PC-9 (cell line): ENCODE data around the gene ELF3. TPM values are rescaled to one million over a fixed set of nuclear protein-coding genes. Genes with fewer than 3 reads are reported as not detected.
"Not testable (repeated sequence)": the region's sequence is repeated elsewhere in the genome, so short reads cannot be mapped to it uniquely, and the experiment has no call there.

ENCODE experiments used
- Bru-seq: library from RNA; stranded (reverse); fragments of 400-500 nt; gene quantifications from one replicate; lab custom pipeline; 2021; lab: Mats Ljungman, UMichigan
- BruChase-seq, 2 experiments: library from RNA; stranded (reverse); fragments of 400-500 nt; gene quantifications; one replicate each; lab custom pipeline; 2021; lab: Mats Ljungman, UMichigan
- BruUV-seq: library from RNA; stranded (reverse); fragments of 400-500 nt; replicated peaks from 2 replicates; lab custom pipeline; 2021; lab: Mats Ljungman, UMichigan
- CTCF ChIA-PET: fragments of 300-600 bp; sonication (Branson Sonifier 250); formaldehyde crosslinking; loops from one replicate; lab custom pipeline; 2022; ENCODE audit warnings: antibody characterized with exemption; lab: Charles Lee
- POLR2A ChIA-PET: fragments of 300-600 bp; sonication (Branson Sonifier 250); formaldehyde crosslinking; loops from one replicate; lab custom pipeline; 2022; ENCODE audit warnings: antibody characterized with exemption; ENCODE audit not compliant: unreplicated experiment; lab: Charles Lee
- DNase-seq, 2 experiments: peaks; one replicate each; pipeline versions ENCODE4 v3.0.0 to v3.0.0-alpha.2; 2015 to 2022; ENCODE audit warnings: mixed read lengths in 1 of 2
- H2AFZ ChIP-seq: fragments of 200-600 bp; sonication (generic); 2 replicates; pipeline ENCODE4 v1.8.1; 2017; ENCODE audit warnings: antibody characterized with exemption
- H3F3A ChIP-seq: fragments of 200-600 bp; sonication (generic); 2 replicates; pipeline ENCODE4 v1.8.1; 2017; ENCODE audit warnings: antibody characterized with exemption, mild to moderate bottlenecking, low read depth; ENCODE audit not compliant: insufficient read depth
- H3K27ac ChIP-seq: fragments of 200-600 bp; sonication (generic); 2 replicates; pipeline ENCODE4 v1.6.1; 2016; ENCODE audit warnings: mixed run types
- H3K27me3 ChIP-seq: fragments of 200-600 bp; sonication (generic); 2 replicates; pipeline ENCODE4 v1.6.1; 2016; ENCODE audit warnings: low read depth, mixed run types; ENCODE audit not compliant: insufficient read depth
- H3K36me3 ChIP-seq: fragments of 200-600 bp; sonication (generic); 2 replicates; pipeline ENCODE4 v1.6.1; 2016; ENCODE audit warnings: low read depth, mixed run types
- H3K4me1 ChIP-seq: fragments of 200-600 bp; sonication (generic); replicated peaks from 2 replicates; pipeline ENCODE4 v1.6.1; 2016; ENCODE audit warnings: mixed run types; ENCODE audit not compliant: insufficient read depth
- H3K4me2 ChIP-seq: fragments of 200-600 bp; sonication (generic); 2 replicates; pipeline ENCODE4 v1.6.1; 2017; ENCODE audit warnings: mixed run types
- H3K4me3 ChIP-seq: fragments of 200-600 bp; sonication (generic); 2 replicates; pipeline ENCODE4 v1.6.1; 2016; ENCODE audit warnings: mixed run types
- H3K79me2 ChIP-seq: fragments of 200-600 bp; sonication (generic); 2 replicates; pipeline ENCODE4 v1.6.1; 2017; ENCODE audit warnings: low read depth, mixed run types
- H3K9me2 ChIP-seq: fragments of 200-600 bp; sonication (generic); 2 replicates; pipeline ENCODE4 v1.8.1; 2017; ENCODE audit warnings: mild to moderate bottlenecking; ENCODE audit not compliant: insufficient read depth
- H3K9me3 ChIP-seq: fragments of 200-600 bp; sonication (generic); 2 replicates; pipeline ENCODE4 v1.8.1; 2016; ENCODE audit warnings: low read depth; ENCODE audit not compliant: insufficient read depth
- H4K20me1 ChIP-seq: fragments of 200-600 bp; sonication (generic); 2 replicates; pipeline ENCODE4 v1.8.1; 2017; ENCODE audit not compliant: insufficient read depth
- EZH2 ChIP-seq: fragments of 200-600 bp; sonication (generic); IDR thresholded peaks from 2 replicates; pipeline ENCODE4 v1.8.0; 2017; ENCODE audit warnings: antibody characterized with exemption, low read depth
- intact Hi-C: fragments of 100-400 bp; cut with micrococcal nuclease; formaldehyde crosslinking; loops from one replicate; pipeline ENCODE4 v1.10.0; 2022; ENCODE audit not compliant: unreplicated experiment
- long read RNA-seq: library from polyadenylated mRNA; stranded (forward); transcript quantifications from one replicate; pipeline ENCODE4 v2.0.0, GENCODE V29; 2022
- total RNA-seq: library from RNA; stranded (reverse); gene quantifications from 2 replicates; pipeline ENCODE4 v1.2.3, GENCODE V29; 2021
- TF ChIP-seq, protein P1 (sequence below): fragments of 200-600 bp; sonication (generic); conservative IDR thresholded peaks from 2 replicates; pipeline ENCODE4 v1.6.1; 2017; ENCODE audit warnings: mixed run types, antibody characterized with exemption, mild to moderate bottlenecking, moderate library complexity

ELF3 gene
- total RNA-seq: 295 and 318 TPM in 2 replicates
- percentile 89 among the genes with signal in this experiment for Bru-seq, nascent RNA
- BruChase-seq, experiment 1, labeled RNA remaining after a 2-hour chase: percentile 98 among the genes with signal in this experiment
- percentile 93 among the genes with signal in this experiment for BruChase-seq, experiment 2, labeled RNA remaining after a 6-hour chase
- long read RNA-seq, full-length matches to known transcripts: 353 of 419 reads
- long read RNA-seq, partial matches to known transcripts: 16 of 419 reads
- long read RNA-seq, other reads (novel, unspliced or antisense): 50 of 419 reads

DNA sequence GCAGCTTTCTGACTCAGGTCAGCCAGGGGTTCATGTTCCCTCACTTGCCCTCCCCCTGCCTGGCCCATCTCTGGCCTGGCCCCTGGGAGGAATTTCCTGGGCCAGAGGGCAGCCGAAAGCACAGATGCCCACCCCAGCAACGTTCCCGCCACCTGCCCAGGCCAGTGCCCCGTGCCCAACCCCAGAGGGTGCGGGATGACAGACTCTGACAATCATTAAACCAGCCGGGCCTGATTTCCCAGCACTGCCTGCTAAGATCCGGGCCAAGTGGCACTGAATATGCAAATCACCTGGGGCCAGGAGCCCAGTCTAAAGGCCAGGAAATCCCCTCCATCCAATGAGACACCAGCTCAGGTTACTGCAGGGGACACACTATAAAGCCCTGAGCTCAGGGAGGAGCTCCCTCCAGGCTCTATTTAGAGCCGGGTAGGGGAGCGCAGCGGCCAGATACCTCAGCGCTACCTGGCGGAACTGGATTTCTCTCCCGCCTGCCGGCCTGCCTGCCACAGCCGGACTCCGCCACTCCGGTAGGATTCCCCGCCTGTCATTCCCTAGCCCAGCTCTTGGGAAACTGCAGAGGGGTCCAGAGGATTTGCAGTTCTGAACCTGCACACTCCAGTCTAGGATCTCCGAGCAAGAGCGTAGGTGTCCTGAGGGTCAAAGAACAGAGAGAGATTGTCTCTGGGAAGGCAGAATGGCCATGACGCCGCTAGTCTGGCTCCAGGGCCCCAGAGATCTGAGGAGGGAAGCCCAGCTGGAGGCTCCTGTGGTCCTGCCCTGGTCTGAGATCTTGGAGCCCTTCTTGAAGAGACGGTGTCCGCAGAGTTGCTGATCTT lies at the start of gene ELF3:
Gene ELF3, plus strand, starts transcription at position 408 of the 836 bp plus-strand sequence. CDS start 550 bp downstream, outside the sequence.
- CTCF ChIA-PET: interaction anchor here (0.7 to 1.1 kb wide), 6 partner anchors 13 to 108 kb away, joined by 3 to 9 read pairs (median 4); no protein-coding TSS in a partner anchor

DNA sequence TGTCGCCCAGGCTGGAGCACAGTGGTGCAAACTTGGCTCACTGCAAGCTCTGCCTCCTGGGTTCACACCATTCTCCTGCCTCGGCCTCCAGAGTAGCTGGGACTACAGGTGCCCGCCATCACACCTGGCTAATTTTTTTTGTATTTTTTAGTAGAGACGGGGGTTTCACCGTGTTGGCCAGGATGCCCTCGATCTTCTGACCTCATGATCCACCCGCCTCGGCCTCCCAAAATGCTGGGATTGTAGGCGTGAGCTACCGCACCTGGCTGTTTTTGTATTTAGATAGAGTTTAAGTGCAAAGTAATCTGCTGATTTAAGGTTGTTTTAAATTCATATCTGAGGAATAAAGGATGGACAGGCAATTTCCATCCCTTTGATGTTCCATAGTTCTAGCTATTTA lies 48.0 kb upstream of the ELF3 start:
- H4K20me1 ChIP-seq: peaks cover 29% of the 10 kb centered on the region
- BruUV-seq, H3K9me3 ChIP-seq, H3K27me3 ChIP-seq, DNase-seq, H3K9me2 ChIP-seq, H3K4me3 ChIP-seq, H2AFZ ChIP-seq, intact Hi-C loops, H3K27ac ChIP-seq, H3K4me1 ChIP-seq, POLR2A ChIA-PET, CTCF ChIA-PET, H3K4me2 ChIP-seq: not testable (repeated sequence)
- H3K36me3 ChIP-seq: peaks cover 62% of the 10 kb centered on the region
- H3K79me2 ChIP-seq: peaks cover 37% of the 10 kb centered on the region
- peaks cover 51% of the 10 kb centered on the region for H3F3A ChIP-seq

More for the DNA sequence above, at the start of gene ELF3:
- no peak for TF ChIP-seq EZH2
- TF ChIP-seq, protein P1, sequence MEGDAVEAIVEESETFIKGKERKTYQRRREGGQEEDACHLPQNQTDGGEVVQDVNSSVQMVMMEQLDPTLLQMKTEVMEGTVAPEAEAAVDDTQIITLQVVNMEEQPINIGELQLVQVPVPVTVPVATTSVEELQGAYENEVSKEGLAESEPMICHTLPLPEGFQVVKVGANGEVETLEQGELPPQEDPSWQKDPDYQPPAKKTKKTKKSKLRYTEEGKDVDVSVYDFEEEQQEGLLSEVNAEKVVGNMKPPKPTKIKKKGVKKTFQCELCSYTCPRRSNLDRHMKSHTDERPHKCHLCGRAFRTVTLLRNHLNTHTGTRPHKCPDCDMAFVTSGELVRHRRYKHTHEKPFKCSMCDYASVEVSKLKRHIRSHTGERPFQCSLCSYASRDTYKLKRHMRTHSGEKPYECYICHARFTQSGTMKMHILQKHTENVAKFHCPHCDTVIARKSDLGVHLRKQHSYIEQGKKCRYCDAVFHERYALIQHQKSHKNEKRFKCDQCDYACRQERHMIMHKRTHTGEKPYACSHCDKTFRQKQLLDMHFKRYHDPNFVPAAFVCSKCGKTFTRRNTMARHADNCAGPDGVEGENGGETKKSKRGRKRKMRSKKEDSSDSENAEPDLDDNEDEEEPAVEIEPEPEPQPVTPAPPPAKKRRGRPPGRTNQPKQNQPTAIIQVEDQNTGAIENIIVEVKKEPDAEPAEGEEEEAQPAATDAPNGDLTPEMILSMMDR: no peak
- POLR2A ChIA-PET: interaction anchor here (0.5 to 3.7 kb wide), 30 partner anchors 8 to 752 kb away, joined by 3 to 90 read pairs (median 6); partner anchors contain the start of gene RNPEP
- Histone ChIP-seq H3K4me2 (peak within 1 kb of the TSS; percentile 94), H3K4me3 (peak within 1 kb of the TSS; percentile 86), H2AFZ (no peak within 1 kb of the TSS), H4K20me1 (peaks cover 45% of the 10 kb centered on the region), H3F3A (peaks cover 84% of the 10 kb centered on the region), H3K4me1 (peaks cover 74% of the 10 kb centered on the region), H3K9me2 (no peaks in the 10 kb centered on the region), H3K79me2 (peaks cover 75% of the 10 kb centered on the region), H3K27me3 (no peaks in the 10 kb centered on the region), H3K27ac (peak within 1 kb of the TSS; percentile 97), H3K36me3 (peaks cover 48% of the 10 kb centered on the region), H3K9me3 (no peaks in the 10 kb centered on the region)
- intact Hi-C loops: loop anchor here (1.0 kb wide), 6 partner anchors 8 to 102 kb away; no protein-coding TSS in a partner anchor
- TSS peak; percentile 80 for BruUV-seq
- DNase-seq: peak; percentile 97 to 98

DNA sequence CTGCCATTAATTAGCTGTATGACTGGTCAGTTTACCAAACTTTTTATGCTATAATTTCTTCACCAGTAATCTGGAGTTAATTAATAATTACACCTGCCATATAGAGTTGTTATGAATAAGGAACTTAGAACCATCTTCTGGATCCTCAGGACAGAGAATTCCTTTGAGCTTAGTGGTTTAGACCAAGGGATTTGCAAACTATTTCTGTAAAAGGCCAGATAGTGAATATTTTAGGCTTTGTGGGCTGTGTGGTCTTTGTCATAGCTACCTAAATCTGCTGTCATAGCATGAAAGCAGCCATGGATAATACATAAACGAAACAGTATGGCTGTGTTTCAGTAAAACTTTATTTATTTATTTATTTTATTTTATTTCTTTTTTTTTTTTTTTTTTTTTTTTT lies 46.1 kb upstream of the ELF3 start:
- TF ChIP-seq EZH2: no peak
- TF ChIP-seq, protein P1: no peak
- H3K4me3 ChIP-seq: no peak overlapping the region
- DNase-seq: no peak
- H3K27me3 ChIP-seq: no peaks in the 10 kb centered on the region
- H3K79me2 ChIP-seq: peaks cover 20% of the 10 kb centered on the region
- H3K9me2 ChIP-seq: no peaks in the 10 kb centered on the region
- H3K4me2 ChIP-seq: no peak overlapping the region
- H3K4me1 ChIP-seq: no peaks in the 10 kb centered on the region
- ChIA-PET POLR2A (no interaction called here), CTCF (interaction anchor here (0.6 kb wide), 1 partner anchor 68 kb away, joined by 3 read pairs; no protein-coding TSS in a partner anchor)
- H3K9me3 ChIP-seq: no peaks in the 10 kb centered on the region
- peaks cover 59% of the 10 kb centered on the region for H3F3A ChIP-seq
- H3K27ac ChIP-seq: no peak overlapping the region
- H3K36me3 ChIP-seq: peaks cover 50% of the 10 kb centered on the region
- intact Hi-C loops: no loop called here
- no peak overlapping the region for H2AFZ ChIP-seq
- no TSS peak for BruUV-seq
- H4K20me1 ChIP-seq: peaks cover 34% of the 10 kb centered on the region
